HepG2 (cell line): ENCODE results near the gene IGFLR1. TPM values are rescaled to one million over a fixed set of nuclear protein-coding genes. Genes with fewer than 3 reads are reported as not detected.

Experiments
- ARHGAP35 ChIP-seq: sonication (generic); formaldehyde crosslinking; IDR thresholded peaks from 2 replicates; pipeline ENCODE4 v1.9.0; 2022; ENCODE audit warnings: mild to moderate bottlenecking, inconsistent platforms, moderate library complexity, missing genetic modification reagents, borderline replicate concordance
- FOXK2 ChIP-seq: fragments of 450-650 bp; IDR thresholded peaks from 2 replicates; pipeline ENCODE4 v1.6.1; 2016
- HOXA5 ChIP-seq: sonication (generic); formaldehyde crosslinking; IDR thresholded peaks from 2 replicates; pipeline ENCODE4 v1.4.0; 2020; ENCODE audit warnings: missing genetic modification reagents
- PITX1 ChIP-seq: sonication (generic); formaldehyde crosslinking; IDR thresholded peaks from 2 replicates; pipeline ENCODE4 v1.5.1; 2020; ENCODE audit warnings: mild to moderate bottlenecking, missing genetic modification reagents
- RAD51 ChIP-seq: fragments of 450-650 bp; IDR thresholded peaks from 2 replicates; pipeline ENCODE4 v1.6.1; 2016; ENCODE audit warnings: borderline replicate concordance
- TARDBP ChIP-seq: sonication (generic); formaldehyde crosslinking; IDR thresholded peaks from 2 replicates; pipeline ENCODE4 v1.8.0; 2022; ENCODE audit warnings: mild to moderate bottlenecking, missing genetic modification reagents
- TBX3 ChIP-seq: fragments of 450-650 bp; IDR thresholded peaks from 2 replicates; pipeline ENCODE4 v1.6.1; 2017; ENCODE audit warnings: antibody characterized with exemption, mild to moderate bottlenecking, inconsistent platforms, borderline replicate concordance
- TOE1 ChIP-seq: sonication (generic); formaldehyde crosslinking; IDR thresholded peaks from 2 replicates; pipeline ENCODE4 v1.4.0; 2020; ENCODE audit warnings: mild to moderate bottlenecking, missing genetic modification reagents
- ZBTB20 ChIP-seq: sonication (generic); formaldehyde crosslinking; IDR thresholded peaks from 2 replicates; pipeline ENCODE4 v1.8.1; 2023; ENCODE audit warnings: missing genetic modification reagents, low read depth, mild to moderate bottlenecking, borderline replicate concordance
- ZNF230 ChIP-seq: sonication (generic); formaldehyde crosslinking; IDR thresholded peaks from 2 replicates; pipeline ENCODE4 v1.4.0; 2020; ENCODE audit warnings: mild to moderate bottlenecking, missing genetic modification reagents
- ZNF562 ChIP-seq: sonication (generic); formaldehyde crosslinking; IDR thresholded peaks from 2 replicates; pipeline ENCODE4 v1.8.0; 2022; ENCODE audit warnings: missing genetic modification reagents, borderline replicate concordance
- ZNF75D ChIP-seq: sonication (generic); formaldehyde crosslinking; IDR thresholded peaks from 2 replicates; pipeline ENCODE4 v1.8.1; 2023; ENCODE audit warnings: missing genetic modification reagents, mild to moderate bottlenecking, borderline replicate concordance
- polyA plus RNA-seq, 8 experiments: library from polyadenylated mRNA; depleted of rRNA in 3 of 8; stranded (reverse) in 7 of 8; unstranded in 1 of 8; fragments of >200 nt; fragmentation: Illumina TruSeq in 4 of 8; extraction: Trizol in 4 of 8; gene quantifications; 2 replicates each; pipeline versions ENCODE4 v1.2.1 to v1.2.3, GENCODE V29; 2011 to 2016; ENCODE audit warnings: low read depth in 4 of 8, missing spikeins in 1 of 8, mixed read lengths in 1 of 8; ENCODE audit not compliant: insufficient read depth in 1 of 8
- total RNA-seq, 5 experiments: library from RNA; depleted of rRNA; stranded (reverse); fragments of >200 nt; fragmentation: Illumina TruSeq; extraction: Trizol; gene quantifications; 2 replicates each; pipeline ENCODE4 v1.2.3, GENCODE V29; 2016; ENCODE audit warnings: low read depth in 1 of 5
- TF ChIP-seq, protein P1 (sequence below): sonication (generic); formaldehyde crosslinking; conservative IDR thresholded peaks from 2 replicates; pipeline ENCODE4 v1.8.0; 2022; ENCODE audit warnings: missing genetic modification reagents
- TF ChIP-seq, protein P2 (sequence below): fragments of 450-650 bp; IDR thresholded peaks from 2 replicates; pipeline ENCODE4 v1.6.1; 2016
- TF ChIP-seq, protein P3 (sequence below): sonication (generic); formaldehyde crosslinking; IDR thresholded peaks from 2 replicates; pipeline ENCODE4 v1.5.0; 2020; ENCODE audit warnings: mild to moderate bottlenecking, missing genetic modification reagents, borderline replicate concordance

IGFLR1 gene
- total and polyA plus RNA-seq, 2 of the 13 experiments (the other 11 are each of a cell fraction or from before 2014, with no cell fraction given) = 5.4 to 8.9 TPM

DNA sequence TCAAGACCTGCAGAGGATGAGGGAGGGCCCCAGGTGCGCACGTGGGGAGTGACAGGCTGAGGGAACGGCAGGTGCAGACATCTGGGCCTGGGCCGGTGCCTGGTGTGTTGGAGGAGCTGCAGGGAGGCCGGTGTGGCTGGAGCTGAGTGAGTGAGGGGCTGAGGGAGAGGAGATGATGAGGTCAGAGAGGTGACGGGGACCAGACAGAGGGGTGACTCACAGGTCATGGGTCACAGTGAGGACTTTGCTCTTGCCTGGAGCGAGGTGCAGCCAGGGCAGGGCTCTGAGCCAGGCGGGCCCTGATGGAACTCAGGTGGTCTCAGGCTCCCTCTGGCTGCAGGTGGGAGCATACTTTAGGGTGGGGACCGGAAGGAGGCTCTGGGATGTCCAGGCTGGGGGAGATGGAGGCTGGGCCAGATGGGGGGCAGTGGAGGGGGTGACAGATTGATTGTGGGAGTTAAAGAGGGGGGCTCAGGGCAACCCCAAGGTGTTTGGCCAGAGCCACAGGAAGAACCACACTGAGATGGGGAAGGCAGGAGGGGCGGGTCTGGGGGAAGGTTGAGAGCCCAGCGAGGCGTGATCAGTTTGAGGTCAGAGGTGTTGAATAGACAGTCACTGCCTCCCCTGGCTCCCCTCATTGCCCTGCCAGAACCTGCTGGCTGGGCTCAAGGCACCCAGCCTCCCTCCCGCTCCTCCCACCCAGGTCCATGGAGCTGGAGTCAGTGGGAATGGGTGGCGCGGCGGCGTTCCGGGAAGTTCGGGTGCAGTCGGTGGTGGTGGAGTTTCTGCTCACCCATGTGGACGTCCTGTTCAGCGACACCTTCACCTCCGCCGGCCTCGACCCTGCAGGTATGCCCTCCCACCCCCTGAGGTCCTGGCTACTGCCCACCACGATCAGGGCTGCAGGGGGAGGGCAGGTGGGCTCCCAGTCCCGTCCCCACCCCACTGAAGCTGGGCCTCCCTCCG, 41.5 kb upstream of the IGFLR1 start (continued):
- TF ChIP-seq, protein P1, sequence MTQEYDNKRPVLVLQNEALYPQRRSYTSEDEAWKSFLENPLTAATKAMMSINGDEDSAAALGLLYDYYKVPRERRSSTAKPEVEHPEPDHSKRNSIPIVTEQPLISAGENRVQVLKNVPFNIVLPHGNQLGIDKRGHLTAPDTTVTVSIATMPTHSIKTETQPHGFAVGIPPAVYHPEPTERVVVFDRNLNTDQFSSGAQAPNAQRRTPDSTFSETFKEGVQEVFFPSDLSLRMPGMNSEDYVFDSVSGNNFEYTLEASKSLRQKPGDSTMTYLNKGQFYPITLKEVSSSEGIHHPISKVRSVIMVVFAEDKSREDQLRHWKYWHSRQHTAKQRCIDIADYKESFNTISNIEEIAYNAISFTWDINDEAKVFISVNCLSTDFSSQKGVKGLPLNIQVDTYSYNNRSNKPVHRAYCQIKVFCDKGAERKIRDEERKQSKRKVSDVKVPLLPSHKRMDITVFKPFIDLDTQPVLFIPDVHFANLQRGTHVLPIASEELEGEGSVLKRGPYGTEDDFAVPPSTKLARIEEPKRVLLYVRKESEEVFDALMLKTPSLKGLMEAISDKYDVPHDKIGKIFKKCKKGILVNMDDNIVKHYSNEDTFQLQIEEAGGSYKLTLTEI (CRISPR knock-in tag) = no peak
- no peak for TF ChIP-seq ARHGAP35 (CRISPR knock-in tag)
- TF ChIP-seq ZNF562 (CRISPR knock-in tag) = no peak
- TF ChIP-seq RAD51 = no peak
- TF ChIP-seq, protein P2, sequence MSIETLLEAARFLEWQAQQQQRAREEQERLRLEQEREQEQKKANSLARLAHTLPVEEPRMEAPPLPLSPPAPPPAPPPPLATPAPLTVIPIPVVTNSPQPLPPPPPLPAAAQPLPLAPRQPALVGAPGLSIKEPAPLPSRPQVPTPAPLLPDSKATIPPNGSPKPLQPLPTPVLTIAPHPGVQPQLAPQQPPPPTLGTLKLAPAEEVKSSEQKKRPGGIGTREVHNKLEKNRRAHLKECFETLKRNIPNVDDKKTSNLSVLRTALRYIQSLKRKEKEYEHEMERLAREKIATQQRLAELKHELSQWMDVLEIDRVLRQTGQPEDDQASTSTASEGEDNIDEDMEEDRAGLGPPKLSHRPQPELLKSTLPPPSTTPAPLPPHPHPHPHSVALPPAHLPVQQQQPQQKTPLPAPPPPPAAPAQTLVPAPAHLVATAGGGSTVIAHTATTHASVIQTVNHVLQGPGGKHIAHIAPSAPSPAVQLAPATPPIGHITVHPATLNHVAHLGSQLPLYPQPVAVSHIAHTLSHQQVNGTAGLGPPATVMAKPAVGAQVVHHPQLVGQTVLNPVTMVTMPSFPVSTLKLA = no peak
- TF ChIP-seq PITX1 = no peak
- TF ChIP-seq ZBTB20 (CRISPR knock-in tag) = no peak
- TF ChIP-seq FOXK2 = no peak
- TF ChIP-seq TOE1 (CRISPR knock-in tag) = no peak
- TF ChIP-seq, protein P3, sequence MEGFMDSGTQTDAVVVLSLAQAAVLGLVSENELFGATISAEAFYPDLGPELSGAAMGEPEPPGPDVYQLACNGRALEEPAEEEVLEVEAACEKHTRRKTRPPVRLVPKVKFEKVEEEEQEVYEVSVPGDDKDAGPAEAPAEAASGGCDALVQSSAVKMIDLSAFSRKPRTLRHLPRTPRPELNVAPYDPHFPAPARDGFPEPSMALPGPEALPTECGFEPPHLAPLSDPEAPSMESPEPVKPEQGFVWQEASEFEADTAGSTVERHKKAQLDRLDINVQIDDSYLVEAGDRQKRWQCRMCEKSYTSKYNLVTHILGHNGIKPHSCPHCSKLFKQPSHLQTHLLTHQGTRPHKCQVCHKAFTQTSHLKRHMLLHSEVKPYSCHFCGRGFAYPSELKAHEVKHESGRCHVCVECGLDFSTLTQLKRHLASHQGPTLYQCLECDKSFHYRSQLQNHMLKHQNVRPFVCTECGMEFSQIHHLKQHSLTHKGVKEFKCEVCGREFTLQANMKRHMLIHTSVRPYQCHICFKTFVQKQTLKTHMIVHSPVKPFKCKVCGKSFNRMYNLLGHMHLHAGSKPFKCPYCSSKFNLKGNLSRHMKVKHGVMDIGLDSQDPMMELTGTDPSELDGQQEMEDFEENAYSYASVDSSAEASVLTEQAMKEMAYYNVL (CRISPR knock-in tag) = no peak
- no peak for TF ChIP-seq ZNF230 (CRISPR knock-in tag)
- no peak for TF ChIP-seq HOXA5 (CRISPR knock-in tag)
- TF ChIP-seq TBX3 = no peak
- no peak for TF ChIP-seq ZNF75D (CRISPR knock-in tag)
- TF ChIP-seq TARDBP (CRISPR knock-in tag) = no peak
